Endothelial cell (in vitro differentiated cells): ENCODE data around the gene TMEM132D. TPM values are rescaled to one million over a fixed set of nuclear protein-coding genes. Genes with fewer than 3 reads are reported as not detected.

Experiments used
- DNase-seq: peaks from one replicate; pipeline ENCODE4 v3.0.0; 2021; ENCODE audit warnings: low spot score
- H3K27ac Mint-ChIP-seq: one replicate; pipeline ENCODE4 v1.8.0; 2021; ENCODE audit warnings: mixed read lengths, inconsistent platforms; ENCODE audit not compliant: unreplicated experiment
- H3K27me3 Mint-ChIP-seq: one replicate; pipeline ENCODE4 v1.8.0; 2021; ENCODE audit warnings: mild to moderate bottlenecking, moderate library complexity, mixed read lengths, inconsistent platforms; ENCODE audit not compliant: unreplicated experiment
- H3K36me3 Mint-ChIP-seq: one replicate; pipeline ENCODE4 v1.8.0; 2021; ENCODE audit warnings: mild to moderate bottlenecking, low read depth, mixed read lengths, inconsistent platforms; ENCODE audit not compliant: unreplicated experiment
- H3K4me1 Mint-ChIP-seq: one replicate; pipeline ENCODE4 v1.8.0; 2021; ENCODE audit warnings: mild to moderate bottlenecking, mixed read lengths, inconsistent platforms; ENCODE audit not compliant: unreplicated experiment
- H3K4me3 Mint-ChIP-seq: one replicate; pipeline ENCODE4 v1.8.0; 2021; ENCODE audit warnings: mild to moderate bottlenecking, mixed read lengths, inconsistent platforms; ENCODE audit not compliant: unreplicated experiment
- H3K9me3 Mint-ChIP-seq: one replicate; pipeline ENCODE4 v1.8.0; 2021; ENCODE audit warnings: mixed read lengths, inconsistent platforms; ENCODE audit not compliant: unreplicated experiment
- total RNA-seq: library from RNA; stranded (reverse); fragmentation: NEBNext Ultra II Directional; extraction: Animal tissue kit (Norgen Biotek cat#: 25700); gene quantifications from one replicate; pipeline ENCODE4 v1.2.1, GENCODE V29; 2021; ENCODE audit not compliant: unreplicated experiment
- TF ChIP-seq, protein P1 (sequence below): fragments of 200-600 bp; sonication (generic); IDR thresholded peaks from one replicate; pipeline ENCODE4 v1.5.0; 2021; ENCODE audit warnings: antibody characterized with exemption; ENCODE audit not compliant: unreplicated experiment

TMEM132D gene
- total RNA-seq, 1 donor from 2014 or later, result not detected

DNA sequence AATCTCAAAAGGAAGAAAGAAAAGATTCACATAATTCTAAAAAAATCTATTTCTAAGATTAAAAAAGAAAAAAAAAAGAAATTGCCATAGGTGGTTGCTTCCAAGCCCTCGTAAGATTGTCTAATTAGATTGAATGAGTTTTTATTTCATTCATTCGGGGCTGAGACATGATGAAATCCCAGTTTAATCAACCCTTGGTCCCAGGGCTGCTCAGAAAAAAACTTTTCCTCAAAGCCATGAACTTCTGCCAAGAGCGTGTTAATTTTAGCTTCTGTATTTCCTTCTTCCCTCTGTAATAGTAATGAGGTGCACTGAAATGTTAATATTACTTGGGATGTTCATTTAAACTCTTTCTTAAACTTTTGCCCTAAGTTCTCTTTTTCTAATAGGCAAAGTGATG is 62.6 kb downstream of the TMEM132D start:
- Mint-ChIP-seq H3K4me3 (no peak overlapping the region), H3K4me1 (no peaks in the 10 kb centered on the region), H3K27ac (no peak overlapping the region), H3K9me3 (peaks cover 25% of the 10 kb centered on the region), H3K36me3 (peaks cover 4% of the 10 kb centered on the region), H3K27me3 (no peaks in the 10 kb centered on the region)
- DNase-seq, result no peak
- TF ChIP-seq, protein P1, sequence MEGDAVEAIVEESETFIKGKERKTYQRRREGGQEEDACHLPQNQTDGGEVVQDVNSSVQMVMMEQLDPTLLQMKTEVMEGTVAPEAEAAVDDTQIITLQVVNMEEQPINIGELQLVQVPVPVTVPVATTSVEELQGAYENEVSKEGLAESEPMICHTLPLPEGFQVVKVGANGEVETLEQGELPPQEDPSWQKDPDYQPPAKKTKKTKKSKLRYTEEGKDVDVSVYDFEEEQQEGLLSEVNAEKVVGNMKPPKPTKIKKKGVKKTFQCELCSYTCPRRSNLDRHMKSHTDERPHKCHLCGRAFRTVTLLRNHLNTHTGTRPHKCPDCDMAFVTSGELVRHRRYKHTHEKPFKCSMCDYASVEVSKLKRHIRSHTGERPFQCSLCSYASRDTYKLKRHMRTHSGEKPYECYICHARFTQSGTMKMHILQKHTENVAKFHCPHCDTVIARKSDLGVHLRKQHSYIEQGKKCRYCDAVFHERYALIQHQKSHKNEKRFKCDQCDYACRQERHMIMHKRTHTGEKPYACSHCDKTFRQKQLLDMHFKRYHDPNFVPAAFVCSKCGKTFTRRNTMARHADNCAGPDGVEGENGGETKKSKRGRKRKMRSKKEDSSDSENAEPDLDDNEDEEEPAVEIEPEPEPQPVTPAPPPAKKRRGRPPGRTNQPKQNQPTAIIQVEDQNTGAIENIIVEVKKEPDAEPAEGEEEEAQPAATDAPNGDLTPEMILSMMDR, result no peak

DNA sequence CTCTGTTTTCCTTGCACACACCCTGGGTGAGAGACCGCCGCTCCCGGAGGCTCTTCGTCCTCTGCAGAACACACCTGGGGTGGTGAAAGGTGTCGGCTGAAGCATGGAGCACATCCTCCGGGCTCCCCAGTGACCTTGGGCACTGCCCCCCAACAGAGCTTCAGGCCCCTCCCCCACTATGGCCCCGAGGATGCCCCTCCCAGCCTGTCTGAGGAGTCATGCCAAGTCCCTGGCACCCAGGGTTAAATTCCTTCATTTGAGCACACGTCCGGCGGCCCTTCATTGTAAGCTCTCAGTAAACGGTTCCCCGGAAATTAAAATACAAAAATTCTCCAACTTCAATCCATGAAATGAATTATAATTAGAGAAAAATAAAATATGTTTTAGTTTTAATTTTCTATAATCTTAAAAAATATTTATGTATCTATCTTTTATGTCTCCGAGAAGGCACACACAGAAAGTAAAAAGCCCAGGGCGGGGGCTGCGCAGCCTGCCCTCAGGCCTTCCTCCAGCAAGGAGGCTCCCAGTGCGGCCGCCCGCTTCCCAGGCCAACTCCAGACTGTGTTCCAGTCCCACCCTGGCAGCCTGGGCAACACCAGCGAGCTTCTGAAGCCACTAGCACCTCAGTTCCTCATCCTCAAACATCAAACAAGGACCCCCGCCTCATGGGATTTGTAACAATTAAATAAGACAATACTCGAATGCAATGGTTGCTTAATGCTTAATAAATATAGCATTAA is 63.5 kb downstream of the TMEM132D start:
- H3K4me1 Mint-ChIP-seq, result no peaks in the 10 kb centered on the region
- H3K4me3 Mint-ChIP-seq, result no peak overlapping the region
- peaks cover 28% of the 10 kb centered on the region for H3K9me3 Mint-ChIP-seq
- no peak for DNase-seq
- peaks cover 4% of the 10 kb centered on the region for H3K36me3 Mint-ChIP-seq
- TF ChIP-seq, protein P1, result no peak
- no peak overlapping the region for H3K27ac Mint-ChIP-seq
- H3K27me3 Mint-ChIP-seq, result no peaks in the 10 kb centered on the region

DNA sequence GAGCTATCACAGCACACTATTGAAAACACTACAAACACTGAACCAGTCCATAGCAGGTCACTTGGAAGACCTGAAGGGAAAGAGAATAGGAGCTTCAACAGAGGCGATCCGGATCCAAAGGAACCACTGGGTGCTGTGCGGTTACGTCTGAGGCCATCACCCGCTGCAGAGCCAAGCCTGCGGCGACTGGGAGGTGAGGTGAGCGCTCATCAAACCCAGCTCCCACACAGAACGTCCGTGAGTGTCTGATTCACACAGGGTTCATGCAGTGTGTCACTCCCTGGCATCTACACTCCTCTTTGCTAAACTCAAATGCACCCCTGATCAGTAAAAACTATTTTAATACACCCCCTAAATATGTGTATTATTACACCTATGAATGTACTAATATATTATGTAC is 64.1 kb downstream of the TMEM132D start:
- Mint-ChIP-seq H3K4me1 (no peaks in the 10 kb centered on the region), H3K27ac (no peak overlapping the region), H3K27me3 (no peaks in the 10 kb centered on the region), H3K4me3 (no peak overlapping the region), H3K9me3 (peaks cover 30% of the 10 kb centered on the region), H3K36me3 (peaks cover 4% of the 10 kb centered on the region)
- TF ChIP-seq, protein P1, result no peak
- DNase-seq, result no peak

DNA sequence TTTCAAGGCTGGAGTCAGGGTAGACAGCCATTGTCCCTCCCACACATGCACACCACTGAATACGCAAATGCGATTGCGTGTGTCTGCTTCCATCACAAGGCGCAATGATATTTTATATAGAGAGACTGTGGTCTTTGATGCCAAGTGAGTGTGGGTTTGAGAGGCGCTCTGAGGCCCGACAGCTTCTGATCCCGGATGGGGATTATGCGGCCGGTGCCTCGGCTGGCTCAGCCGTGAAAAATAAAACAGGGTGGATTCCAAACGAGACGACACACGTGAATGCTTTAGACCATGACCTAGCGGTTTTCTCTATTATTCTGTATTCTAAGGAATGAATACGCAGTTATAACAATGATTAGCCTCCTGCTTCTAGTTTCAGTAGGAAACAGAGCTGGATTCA is 72.5 kb downstream of the TMEM132D start:
- H3K4me3 Mint-ChIP-seq, result no peak overlapping the region
- TF ChIP-seq, protein P1, result no peak
- H3K27me3 Mint-ChIP-seq, result peaks cover 4% of the 10 kb centered on the region
- H3K27ac Mint-ChIP-seq, result no peak overlapping the region
- no peaks in the 10 kb centered on the region for H3K4me1 Mint-ChIP-seq
- peaks cover 9% of the 10 kb centered on the region for H3K36me3 Mint-ChIP-seq
- DNase-seq, result no peak
- peaks cover 54% of the 10 kb centered on the region for H3K9me3 Mint-ChIP-seq

DNA sequence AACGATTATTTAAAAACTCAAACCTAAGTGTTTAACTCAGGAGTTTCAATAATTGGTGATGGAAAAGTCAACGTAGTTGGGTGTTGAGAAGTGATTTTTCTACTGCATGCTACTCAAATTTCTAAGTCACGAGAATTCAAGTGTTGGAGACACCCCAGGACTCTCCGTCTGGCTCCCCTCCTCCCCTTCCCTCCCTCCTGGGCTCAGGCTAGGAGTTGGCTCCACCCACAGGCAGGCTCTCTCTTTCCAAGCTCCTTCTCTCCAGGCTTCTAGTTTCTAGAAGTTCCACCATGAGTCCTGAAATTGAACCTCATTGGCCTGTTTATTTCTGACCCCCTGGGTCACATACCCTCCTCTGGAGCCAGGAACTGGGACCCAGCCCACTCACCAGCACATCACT is 73.0 kb downstream of the TMEM132D start:
- no peak overlapping the region for H3K27ac Mint-ChIP-seq
- peaks cover 4% of the 10 kb centered on the region for H3K27me3 Mint-ChIP-seq
- no peak overlapping the region for H3K4me3 Mint-ChIP-seq

More for the DNA sequence above, 73.0 kb downstream of the TMEM132D start:
- DNase-seq, result no peak
- TF ChIP-seq, protein P1, result no peak
- Mint-ChIP-seq H3K4me1 (no peaks in the 10 kb centered on the region), H3K36me3 (peaks cover 9% of the 10 kb centered on the region), H3K9me3 (peaks cover 52% of the 10 kb centered on the region)
